Measurements from ENCODE around the gene TMEM59L.

Gene TMEM59L

GRCh38 chr19:18610556-18611326 lies 1.9 kb upstream of the TMEM59L start:
- TF ChIP-seq GATA3 (IDR thresholded peaks at IDR 0.05; ENCODE audit: low read depth, low read length), result no peak
- TF ChIP-seq GATA2 (IDR thresholded peaks at IDR 0.05; ENCODE audit: low read depth, low read length), result no peak

GRCh38 chr19:18611327-18612050 lies 1.2 kb upstream of the TMEM59L start:
- no peak for TF ChIP-seq GATA3 (IDR thresholded peaks at IDR 0.05; ENCODE audit: low read depth, low read length)
- no peak for TF ChIP-seq GATA2 (IDR thresholded peaks at IDR 0.05; ENCODE audit: low read depth, low read length)

GRCh38 chr19:18612051-18612771 lies 459 bp upstream of the TMEM59L start:
- TF ChIP-seq GATA2 (IDR thresholded peaks at IDR 0.05; ENCODE audit: low read depth, low read length), result no peak
- TF ChIP-seq GATA3 (IDR thresholded peaks at IDR 0.05; ENCODE audit: low read depth, low read length), result no peak

GRCh38 chr19:18613589-18614234 lies 1.0 kb downstream of the TMEM59L start:
- TF ChIP-seq GATA2 (IDR thresholded peaks at IDR 0.05; ENCODE audit: low read depth, low read length) (no peak), GATA3 (IDR thresholded peaks at IDR 0.05; ENCODE audit: low read depth, low read length) (no peak)

GRCh38 chr19:18616023-18616422 lies 3.4 kb downstream of the TMEM59L start:
- TF ChIP-seq GATA3 (IDR thresholded peaks at IDR 0.05; ENCODE audit: low read depth, low read length) (no peak), GATA2 (IDR thresholded peaks at IDR 0.05; ENCODE audit: low read depth, low read length) (no peak)

GRCh38 chr19:18617562-18617961 lies 4.9 kb downstream of the TMEM59L start:
- TF ChIP-seq GATA3 (IDR thresholded peaks at IDR 0.05; ENCODE audit: low read depth, low read length), result no peak
- no peak for TF ChIP-seq GATA2 (IDR thresholded peaks at IDR 0.05; ENCODE audit: low read depth, low read length)

GRCh38 chr19:18618236-18618635 lies 5.6 kb downstream of the TMEM59L start:
- TF ChIP-seq GATA2 (IDR thresholded peaks at IDR 0.05; ENCODE audit: low read depth, low read length) (no peak), GATA3 (IDR thresholded peaks at IDR 0.05; ENCODE audit: low read depth, low read length) (no peak)

GRCh38 chr19:18620311-18620710 lies 7.6 kb downstream of the TMEM59L start:
- TF ChIP-seq GATA2 (IDR thresholded peaks at IDR 0.05; ENCODE audit: low read depth, low read length) (no peak), GATA3 (IDR thresholded peaks at IDR 0.05; ENCODE audit: low read depth, low read length) (no peak)

- no peak for TF ChIP-seq GATA2 (IDR thresholded peaks at IDR 0.05; ENCODE audit: low read depth, low read length)
Measured at GRCh38 chr19:18620902-18621301, 8.2 kb downstream of the TMEM59L start.

GRCh38 chr19:18626906-18627305 lies 14.2 kb downstream of the TMEM59L start:
- TF ChIP-seq GATA2 (IDR thresholded peaks at IDR 0.05; ENCODE audit: low read depth, low read length), result no peak
- no peak for TF ChIP-seq GATA3 (IDR thresholded peaks at IDR 0.05; ENCODE audit: low read depth, low read length)

GRCh38 chr19:18629166-18630088 lies 16.8 kb downstream of the TMEM59L start:
- TF ChIP-seq GATA3 (IDR thresholded peaks at IDR 0.05; ENCODE audit: low read depth, low read length) (no peak), GATA2 (IDR thresholded peaks at IDR 0.05; ENCODE audit: low read depth, low read length) (no peak)

GRCh38 chr19:18633321-18633720 lies 20.7 kb downstream of the TMEM59L start:
- TF ChIP-seq GATA2 (IDR thresholded peaks at IDR 0.05; ENCODE audit: low read depth, low read length) (no peak), GATA3 (IDR thresholded peaks at IDR 0.05; ENCODE audit: low read depth, low read length) (no peak)
